ENCODE results near the gene AKT3.

AKT3 gene

GRCh38 chr1:243620096-243620495 lies 229.9 kb downstream of the AKT3 start:
- no peak overlapping the region for H3K18ac ChIP-seq (ENCODE audit: low read length)
- no peaks in the 10 kb centered on the region for H3K4me1 ChIP-seq (ENCODE audit: control insufficient read depth in 1 of 2, insufficient read depth in 2 of 2, low read length in 2 of 2)
- no peak overlapping the region for H3K9ac ChIP-seq (ENCODE audit: low read length)
- H3K9me3 ChIP-seq (ENCODE audit: insufficient read depth, low read depth, low read length) = no peaks in the 10 kb centered on the region
- no CpG with 5 or more reads among the region's 3 CpGs for whole genome bisulfite sequencing (ENCODE audit: extremely low coverage, insufficient coverage, insufficient read length)
- H2BK5ac ChIP-seq (ENCODE audit: low read depth, low read length, poor library complexity) = no peak overlapping the region
- H4K91ac ChIP-seq (ENCODE audit: low read depth, low read length) = no peak overlapping the region
- H2BK12ac ChIP-seq (ENCODE audit: low read length) = no peak overlapping the region
- no peaks in the 10 kb centered on the region for H3K36me3 ChIP-seq (ENCODE audit: control insufficient read depth in 1 of 2, insufficient read depth in 2 of 2, low read length in 2 of 2)
- no peak overlapping the region for H4K8ac ChIP-seq (ENCODE audit: low read depth, low read length)
- H3K4ac ChIP-seq (ENCODE audit: low read depth, low read length) = no peak overlapping the region
- H3K27me3 ChIP-seq (ENCODE audit: insufficient read depth, low read length) = no peaks in the 10 kb centered on the region
- H3K27ac ChIP-seq (ENCODE audit: low read depth, low read length) = no peak overlapping the region
- H2AK5ac ChIP-seq (ENCODE audit: low read length) = no peak overlapping the region
- H3K4me2 ChIP-seq (ENCODE audit: low read length) = no peak overlapping the region
- H3K23ac ChIP-seq (ENCODE audit: low read length) = no peak overlapping the region
- no peak for DNase-seq
- H3K79me1 ChIP-seq (ENCODE audit: low read length) = no peaks in the 10 kb centered on the region
- H2BK120ac ChIP-seq (ENCODE audit: insufficient read depth, low read length, poor library complexity) = no peak overlapping the region
- no peaks in the 10 kb centered on the region for H3K79me2 ChIP-seq (ENCODE audit: control insufficient read depth, insufficient read depth, low read length, poor library complexity)
- no peak overlapping the region for H3K14ac ChIP-seq (ENCODE audit: low read length)
- H2AFZ ChIP-seq (ENCODE audit: insufficient read depth, low read length, poor library complexity) = no peak overlapping the region
- H4K12ac ChIP-seq (ENCODE audit: low read depth, low read length) = no peak overlapping the region
- H3K4me3 ChIP-seq (ENCODE audit: low read depth, low read length) = no peak overlapping the region

GRCh38 chr1:243609698-243610097 lies 240.3 kb downstream of the AKT3 start:
- Histone ChIP-seq H3K27me3 (ENCODE audit: insufficient read depth, low read length) (no peaks in the 10 kb centered on the region), H2BK120ac (ENCODE audit: insufficient read depth, low read length, poor library complexity) (no peak overlapping the region), H3K27ac (ENCODE audit: low read depth, low read length) (no peak overlapping the region), H3K9ac (ENCODE audit: low read length) (no peak overlapping the region), H3K18ac (ENCODE audit: low read length) (no peak overlapping the region), H4K12ac (ENCODE audit: low read depth, low read length) (no peak overlapping the region), H4K91ac (ENCODE audit: low read depth, low read length) (no peak overlapping the region), H3K79me2 (ENCODE audit: control insufficient read depth, insufficient read depth, low read length, poor library complexity) (no peaks in the 10 kb centered on the region), H3K4me1 (ENCODE audit: control insufficient read depth in 1 of 2, insufficient read depth in 2 of 2, low read length in 2 of 2) (no peaks in the 10 kb centered on the region), H2AFZ (ENCODE audit: insufficient read depth, low read length, poor library complexity) (no peak overlapping the region), H2BK5ac (ENCODE audit: low read depth, low read length, poor library complexity) (no peak overlapping the region), H3K4me3 (ENCODE audit: low read depth, low read length) (no peak overlapping the region), H3K14ac (ENCODE audit: low read length) (no peak overlapping the region), H3K9me3 (ENCODE audit: insufficient read depth, low read depth, low read length) (no peaks in the 10 kb centered on the region), H3K79me1 (ENCODE audit: low read length) (no peaks in the 10 kb centered on the region), H3K36me3 (ENCODE audit: control insufficient read depth in 1 of 2, insufficient read depth in 2 of 2, low read length in 2 of 2) (peaks cover 0 to 4% of the 10 kb centered on the region in 2 experiments), H3K4ac (ENCODE audit: low read depth, low read length) (no peak overlapping the region), H2AK5ac (ENCODE audit: low read length) (no peak overlapping the region), H2BK12ac (ENCODE audit: low read length) (no peak overlapping the region), H3K4me2 (ENCODE audit: low read length) (no peak overlapping the region), H3K23ac (ENCODE audit: low read length) (no peak overlapping the region), H4K8ac (ENCODE audit: low read depth, low read length) (no peak overlapping the region)
- no peak for DNase-seq
- WGBS (ENCODE audit: extremely low coverage, insufficient coverage, insufficient read length) = no CpG with 5 or more reads among the region's 2 CpGs

- WGBS (ENCODE audit: extremely low coverage, insufficient coverage, insufficient read length) = no CpG with 5 or more reads among the region's 2 CpGs
- Histone ChIP-seq H3K27me3 (ENCODE audit: insufficient read depth, low read length) (no peaks in the 10 kb centered on the region), H3K4ac (ENCODE audit: low read depth, low read length) (no peak overlapping the region)
Measured at GRCh38 chr1:243605604-243606003, 244.4 kb downstream of the AKT3 start.

GRCh38 chr1:243601720-243602119 lies 248.3 kb downstream of the AKT3 start:
- no peak overlapping the region for H3K23ac ChIP-seq (ENCODE audit: low read length)
- H3K79me2 ChIP-seq (ENCODE audit: control insufficient read depth, insufficient read depth, low read length, poor library complexity) = no peaks in the 10 kb centered on the region
- H2BK12ac ChIP-seq (ENCODE audit: low read length) = no peak overlapping the region
- DNase-seq = no peak
- H4K12ac ChIP-seq (ENCODE audit: low read depth, low read length) = no peak overlapping the region
- H3K14ac ChIP-seq (ENCODE audit: low read length) = no peak overlapping the region
- peaks cover 0 to 4% of the 10 kb centered on the region in 2 experiments for H3K36me3 ChIP-seq (ENCODE audit: control insufficient read depth in 1 of 2, insufficient read depth in 2 of 2, low read length in 2 of 2)
- no peak overlapping the region for H3K4me2 ChIP-seq (ENCODE audit: low read length)
- H2BK5ac ChIP-seq (ENCODE audit: low read depth, low read length, poor library complexity) = no peak overlapping the region
- no peak overlapping the region for H2BK120ac ChIP-seq (ENCODE audit: insufficient read depth, low read length, poor library complexity)
- H2AK5ac ChIP-seq (ENCODE audit: low read length) = no peak overlapping the region
- no peaks in the 10 kb centered on the region for H3K4me1 ChIP-seq (ENCODE audit: control insufficient read depth in 1 of 2, insufficient read depth in 2 of 2, low read length in 2 of 2)
- H2AFZ ChIP-seq (ENCODE audit: insufficient read depth, low read length, poor library complexity) = no peak overlapping the region
- no peaks in the 10 kb centered on the region for H3K27me3 ChIP-seq (ENCODE audit: insufficient read depth, low read length)
- no peaks in the 10 kb centered on the region for H3K79me1 ChIP-seq (ENCODE audit: low read length)
- H4K8ac ChIP-seq (ENCODE audit: low read depth, low read length) = no peak overlapping the region
- H3K4me3 ChIP-seq (ENCODE audit: low read depth, low read length) = no peak overlapping the region
- H3K4ac ChIP-seq (ENCODE audit: low read depth, low read length) = no peak overlapping the region
- H3K27ac ChIP-seq (ENCODE audit: low read depth, low read length) = no peak overlapping the region
- no peak overlapping the region for H3K18ac ChIP-seq (ENCODE audit: low read length)
- H3K9ac ChIP-seq (ENCODE audit: low read length) = no peak overlapping the region
- H4K91ac ChIP-seq (ENCODE audit: low read depth, low read length) = no peak overlapping the region
- H3K9me3 ChIP-seq (ENCODE audit: insufficient read depth, low read depth, low read length) = no peaks in the 10 kb centered on the region

More at GRCh38 chr1:243605604-243606003, 244.4 kb downstream of the AKT3 start:
- Histone ChIP-seq H4K8ac (ENCODE audit: low read depth, low read length) (no peak overlapping the region), H3K14ac (ENCODE audit: low read length) (no peak overlapping the region), H2BK12ac (ENCODE audit: low read length) (no peak overlapping the region), H2BK120ac (ENCODE audit: insufficient read depth, low read length, poor library complexity) (no peak overlapping the region), H3K18ac (ENCODE audit: low read length) (no peak overlapping the region), H4K12ac (ENCODE audit: low read depth, low read length) (no peak overlapping the region), H3K27ac (ENCODE audit: low read depth, low read length) (no peak overlapping the region), H3K36me3 (ENCODE audit: control insufficient read depth in 1 of 2, insufficient read depth in 2 of 2, low read length in 2 of 2) (peaks cover 0 to 2% of the 10 kb centered on the region in 2 experiments), H2BK5ac (ENCODE audit: low read depth, low read length, poor library complexity) (no peak overlapping the region), H2AFZ (ENCODE audit: insufficient read depth, low read length, poor library complexity) (no peak overlapping the region), H3K79me1 (ENCODE audit: low read length) (no peaks in the 10 kb centered on the region), H4K91ac (ENCODE audit: low read depth, low read length) (no peak overlapping the region), H3K4me3 (ENCODE audit: low read depth, low read length) (no peak overlapping the region), H2AK5ac (ENCODE audit: low read length) (no peak overlapping the region), H3K4me2 (ENCODE audit: low read length) (no peak overlapping the region), H3K23ac (ENCODE audit: low read length) (no peak overlapping the region), H3K9me3 (ENCODE audit: insufficient read depth, low read depth, low read length) (no peaks in the 10 kb centered on the region), H3K79me2 (ENCODE audit: control insufficient read depth, insufficient read depth, low read length, poor library complexity) (no peaks in the 10 kb centered on the region), H3K9ac (ENCODE audit: low read length) (no peak overlapping the region), H3K4me1 (ENCODE audit: control insufficient read depth in 1 of 2, insufficient read depth in 2 of 2, low read length in 2 of 2) (no peaks in the 10 kb centered on the region)
- no peak for DNase-seq
